ENCODE data around the gene PGRMC1.

Gene PGRMC1

GRCh38 chrX:119235872-119236622 is at the start of gene PGRMC1:
Gene PGRMC1, plus strand, starts transcription at chrX:119236285. Its CDS starts 79 bp downstream, at chrX:119236364.
- ChIA-PET CTCF (no interaction called here), POLR2A (interaction anchor here (0.7 kb wide), 1 partner anchor 11 kb away, joined by 3 read pairs; no protein-coding TSS in a partner anchor)
- TF ChIP-seq, protein P1, sequence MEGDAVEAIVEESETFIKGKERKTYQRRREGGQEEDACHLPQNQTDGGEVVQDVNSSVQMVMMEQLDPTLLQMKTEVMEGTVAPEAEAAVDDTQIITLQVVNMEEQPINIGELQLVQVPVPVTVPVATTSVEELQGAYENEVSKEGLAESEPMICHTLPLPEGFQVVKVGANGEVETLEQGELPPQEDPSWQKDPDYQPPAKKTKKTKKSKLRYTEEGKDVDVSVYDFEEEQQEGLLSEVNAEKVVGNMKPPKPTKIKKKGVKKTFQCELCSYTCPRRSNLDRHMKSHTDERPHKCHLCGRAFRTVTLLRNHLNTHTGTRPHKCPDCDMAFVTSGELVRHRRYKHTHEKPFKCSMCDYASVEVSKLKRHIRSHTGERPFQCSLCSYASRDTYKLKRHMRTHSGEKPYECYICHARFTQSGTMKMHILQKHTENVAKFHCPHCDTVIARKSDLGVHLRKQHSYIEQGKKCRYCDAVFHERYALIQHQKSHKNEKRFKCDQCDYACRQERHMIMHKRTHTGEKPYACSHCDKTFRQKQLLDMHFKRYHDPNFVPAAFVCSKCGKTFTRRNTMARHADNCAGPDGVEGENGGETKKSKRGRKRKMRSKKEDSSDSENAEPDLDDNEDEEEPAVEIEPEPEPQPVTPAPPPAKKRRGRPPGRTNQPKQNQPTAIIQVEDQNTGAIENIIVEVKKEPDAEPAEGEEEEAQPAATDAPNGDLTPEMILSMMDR (IDR thresholded peaks at IDR 0.05; ENCODE audit: insufficient read depth, low read length, missing control alignments), result no peak
- no peak for DNase-seq (ENCODE audit: low read depth, low spot score)
- peak within 1 kb of the TSS; percentile 72 for H3K4me3 ChIP-seq (ENCODE audit: low read depth, low read length)

DNA sequence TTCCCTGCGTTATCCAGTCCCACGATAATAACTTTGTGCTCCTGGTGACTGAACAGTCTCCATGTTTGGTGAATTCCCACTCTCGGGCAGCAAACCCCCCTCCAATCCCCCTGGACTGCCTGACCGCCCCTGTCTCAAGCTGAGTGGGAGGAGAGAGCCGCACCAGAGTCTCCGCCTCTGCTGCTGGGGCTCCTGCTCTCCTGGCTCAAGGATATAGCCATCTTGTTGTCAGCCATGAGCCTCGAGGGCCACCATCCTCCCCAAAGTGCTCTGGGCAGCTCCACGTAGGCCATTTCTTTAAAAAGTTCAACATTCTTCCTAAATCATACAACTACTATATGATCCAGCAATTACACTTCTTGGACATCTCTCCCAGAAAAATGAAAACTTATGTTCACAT is 49.3 kb upstream of the PGRMC1 start:
- TF ChIP-seq, protein P1 (IDR thresholded peaks at IDR 0.05; ENCODE audit: insufficient read depth, low read length, missing control alignments), result no peak
- ChIA-PET CTCF (no interaction called here), POLR2A (no interaction called here)
- no peak overlapping the region for H3K4me3 ChIP-seq (ENCODE audit: low read depth, low read length)
- DNase-seq (ENCODE audit: low read depth, low spot score), result no peak

DNA sequence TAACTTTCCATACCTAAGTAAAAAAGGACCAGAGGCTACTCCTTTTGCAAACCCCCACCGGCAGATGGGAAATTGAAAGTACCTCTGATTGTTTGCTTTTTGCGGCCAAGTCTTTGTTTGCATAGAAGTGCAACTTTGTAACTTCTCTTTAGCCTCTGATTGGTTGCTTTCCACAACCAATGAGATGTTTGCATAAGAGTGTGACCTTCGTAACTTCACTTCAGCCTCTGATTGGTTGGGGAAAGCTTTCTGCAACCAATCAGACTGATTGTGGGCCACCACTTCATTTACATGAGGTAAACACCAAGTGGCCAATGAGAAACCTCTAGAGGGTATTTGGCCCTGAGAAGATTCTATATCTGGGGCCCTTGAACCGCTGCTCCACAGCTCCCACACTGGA is 48.8 kb upstream of the PGRMC1 start:
- H3K4me3 ChIP-seq (ENCODE audit: low read depth, low read length), result no peak overlapping the region
- POLR2A ChIA-PET, result no interaction called here
- TF ChIP-seq, protein P1 (IDR thresholded peaks at IDR 0.05; ENCODE audit: insufficient read depth, low read length, missing control alignments), result no peak
- no peak for DNase-seq (ENCODE audit: low read depth, low spot score)
- CTCF ChIA-PET, result no interaction called here

- ChIA-PET CTCF (interaction anchor here (1.0 kb wide), 1 partner anchor 71 kb away, joined by 3 read pairs; no protein-coding TSS in a partner anchor), POLR2A (no interaction called here)
- H3K4me3 ChIP-seq (ENCODE audit: low read depth, low read length), result no peak overlapping the region
- TF ChIP-seq, protein P1 (IDR thresholded peaks at IDR 0.05; ENCODE audit: insufficient read depth, low read length, missing control alignments), result no peak
- DNase-seq (ENCODE audit: low read depth, low spot score), result no peak
These were observed 47.0 kb upstream of the PGRMC1 start for GRCh38 chrX:119189115-119189514.

- H3K4me3 ChIP-seq (ENCODE audit: low read depth, low read length), result no peak overlapping the region
- ChIA-PET POLR2A (no interaction called here), CTCF (interaction anchor here (0.6 to 1.0 kb wide), 2 partner anchors 28 to 71 kb away, joined by 3 read pairs; no protein-coding TSS in a partner anchor)
- TF ChIP-seq, protein P1 (IDR thresholded peaks at IDR 0.05; ENCODE audit: insufficient read depth, low read length, missing control alignments), result no peak
- no peak for DNase-seq (ENCODE audit: low read depth, low spot score)
These were observed 46.5 kb upstream of the PGRMC1 start for GRCh38 chrX:119189595-119189994.

DNA sequence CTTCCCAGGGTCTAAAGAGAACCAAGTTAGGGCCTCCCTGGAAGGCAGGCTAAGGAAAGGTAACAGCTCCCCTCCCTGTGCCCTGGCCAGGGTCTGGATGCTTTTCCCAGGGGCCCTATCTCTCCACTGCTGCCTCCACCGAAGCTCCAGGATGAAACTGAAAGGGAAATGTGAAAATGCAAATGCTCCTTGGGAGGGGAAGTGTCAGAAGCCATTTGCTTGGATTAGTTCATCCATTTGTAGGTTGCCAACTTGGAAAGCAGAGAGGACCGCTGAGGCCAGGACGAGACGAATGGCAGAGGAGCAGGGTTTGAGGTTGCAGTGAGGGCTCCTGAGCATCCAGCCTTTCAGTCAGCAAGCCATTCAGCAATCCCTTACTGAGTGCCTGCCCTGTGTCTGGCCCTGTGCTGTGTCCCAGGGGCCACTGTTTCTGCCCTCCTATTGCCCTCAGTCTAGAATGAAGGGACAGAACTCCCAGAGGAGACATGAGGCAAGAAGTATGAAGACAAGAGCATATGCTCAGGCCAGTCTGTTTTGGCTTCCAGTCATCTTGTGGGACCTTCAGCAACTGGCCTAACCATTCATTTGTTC is 45.9 kb upstream of the PGRMC1 start:
- TF ChIP-seq, protein P1 (IDR thresholded peaks at IDR 0.05; ENCODE audit: insufficient read depth, low read length, missing control alignments), result no peak
- ChIA-PET CTCF (interaction anchor here (0.6 to 1.0 kb wide), 2 partner anchors 28 to 72 kb away, joined by 3 read pairs; no protein-coding TSS in a partner anchor), POLR2A (no interaction called here)
- no peak overlapping the region for H3K4me3 ChIP-seq (ENCODE audit: low read depth, low read length)
- DNase-seq (ENCODE audit: low read depth, low spot score), result no peak
